ENCODE measurements around the gene HNF1A.

DNA sequence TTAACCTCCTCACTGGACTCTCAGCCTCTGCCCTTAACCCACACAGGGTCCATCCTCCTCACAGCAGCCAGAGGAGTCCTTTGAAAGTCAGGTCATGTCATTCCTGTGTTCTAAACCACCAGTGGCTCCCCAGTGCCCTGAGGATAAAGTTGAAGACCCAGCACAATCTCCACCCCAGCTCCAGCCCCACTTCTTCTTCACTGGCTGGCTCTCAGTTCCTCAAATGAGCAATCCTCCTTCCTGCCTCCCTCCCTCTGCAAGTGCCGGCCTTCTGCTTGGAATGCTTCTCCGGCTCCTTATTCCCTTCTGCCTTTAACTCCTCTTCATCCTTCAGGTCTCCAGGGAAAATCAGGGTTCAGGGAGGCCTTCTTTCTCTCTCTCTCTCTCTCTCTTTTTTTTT lies 42.1 kb upstream of the HNF1A start:
- TF ChIP-seq EZH2phosphoT487 (conservative IDR thresholded peaks at IDR 0.05; ENCODE audit: low read length) = no peak
- TF ChIP-seq, protein P1, sequence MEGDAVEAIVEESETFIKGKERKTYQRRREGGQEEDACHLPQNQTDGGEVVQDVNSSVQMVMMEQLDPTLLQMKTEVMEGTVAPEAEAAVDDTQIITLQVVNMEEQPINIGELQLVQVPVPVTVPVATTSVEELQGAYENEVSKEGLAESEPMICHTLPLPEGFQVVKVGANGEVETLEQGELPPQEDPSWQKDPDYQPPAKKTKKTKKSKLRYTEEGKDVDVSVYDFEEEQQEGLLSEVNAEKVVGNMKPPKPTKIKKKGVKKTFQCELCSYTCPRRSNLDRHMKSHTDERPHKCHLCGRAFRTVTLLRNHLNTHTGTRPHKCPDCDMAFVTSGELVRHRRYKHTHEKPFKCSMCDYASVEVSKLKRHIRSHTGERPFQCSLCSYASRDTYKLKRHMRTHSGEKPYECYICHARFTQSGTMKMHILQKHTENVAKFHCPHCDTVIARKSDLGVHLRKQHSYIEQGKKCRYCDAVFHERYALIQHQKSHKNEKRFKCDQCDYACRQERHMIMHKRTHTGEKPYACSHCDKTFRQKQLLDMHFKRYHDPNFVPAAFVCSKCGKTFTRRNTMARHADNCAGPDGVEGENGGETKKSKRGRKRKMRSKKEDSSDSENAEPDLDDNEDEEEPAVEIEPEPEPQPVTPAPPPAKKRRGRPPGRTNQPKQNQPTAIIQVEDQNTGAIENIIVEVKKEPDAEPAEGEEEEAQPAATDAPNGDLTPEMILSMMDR (IDR thresholded peaks at IDR 0.05; ENCODE audit: insufficient read depth, low read length, poor library complexity, severe bottlenecking) = no peak
